Vagina (tissue), 2 donors: Measurements from ENCODE around the gene CCNH. TPM values are rescaled to one million over a fixed set of nuclear protein-coding genes. Genes with fewer than 3 reads are reported as not detected.

Experiments used
- DNase-seq, 2 donors: peaks; one replicate each; pipeline ENCODE4 v3.0.0-alpha.2; 2017; ENCODE audit errors: extremely low spot score in 2 of 2
- H3K27ac ChIP-seq: fragments of 200-600 bp; sonication (generic); one replicate; pipeline ENCODE4 v1.5.1; 2019
- H3K27me3 ChIP-seq: fragments of 200-600 bp; sonication (generic); one replicate; pipeline ENCODE4 v1.5.1; 2019
- H3K36me3 ChIP-seq, 2 donors: fragments of 200-600 bp; sonication (generic); one replicate each; pipeline ENCODE4 v1.5.1; 2017 to 2019
- H3K4me1 ChIP-seq: fragments of 200-600 bp; sonication (generic); one replicate; pipeline ENCODE4 v1.5.1; 2019
- H3K4me3 ChIP-seq, 2 donors: fragments of 200-600 bp; sonication (generic); 1 replicate in 1 of 2; 2 replicates in 1 of 2; pipeline ENCODE4 v1.5.1; 2016 to 2019
- H3K9me3 ChIP-seq: fragments of 200-600 bp; sonication (generic); one replicate; pipeline ENCODE4 v1.5.1; 2019
- POLR2A ChIP-seq, 2 donors: fragments of 450-650 bp; IDR thresholded peaks; one replicate each; pipeline ENCODE4 v1.6.1; 2017; ENCODE audit warnings: antibody characterized with exemption in 2 of 2, mild to moderate bottlenecking in 2 of 2, moderate library complexity in 2 of 2
- POLR2AphosphoS5 ChIP-seq, 2 donors: sonication (generic); formaldehyde crosslinking; IDR thresholded peaks; one replicate each; pipeline ENCODE4 v1.9.0; 2017; ENCODE audit warnings: antibody characterized with exemption in 2 of 2, mild to moderate bottlenecking in 2 of 2, low read depth in 1 of 2; ENCODE audit not compliant: insufficient read depth in 1 of 2
- intact Hi-C: fragments of 100-400 bp; cut with DNase I; formaldehyde crosslinking; loops from one replicate; pipeline ENCODE4 v1.15.1; 2023
- total RNA-seq: library from RNA; depleted of rRNA; stranded (reverse); fragments of >200 nt; gene quantifications from one replicate; pipeline ENCODE4 v1.2.3, GENCODE V29; 2016
- TF ChIP-seq, protein P1 (sequence below), 3 experiments: fragments of 450-650 bp in 2 of 3; fragments of 200-600 bp in 1 of 3; sonication (generic) in 1 of 3; IDR thresholded peaks; one replicate each; pipeline ENCODE4 v1.5.1; 2017 to 2019; ENCODE audit warnings: antibody characterized with exemption in 3 of 3, mild to moderate bottlenecking in 2 of 3, moderate library complexity in 2 of 3

The CCNH gene
- total RNA-seq, 1 donor from 2014 or later, result 112 TPM

GRCh38 chr5:87400305-87400899 lies 12.3 kb downstream of the CCNH start:
- Histone ChIP-seq H3K4me1 (no peaks in the 10 kb centered on the region), H3K4me3 (no peak overlapping the region), H3K9me3 (no peaks in the 10 kb centered on the region), H3K27me3 (no peaks in the 10 kb centered on the region), H3K36me3 (peaks cover 0 to 78% of the 10 kb centered on the region in 2 donors), H3K27ac (no peak overlapping the region)
- intact Hi-C loops, result no loop called here
- DNase-seq, result no peak
- TF ChIP-seq POLR2AphosphoS5 (IDR thresholded peaks at IDR 0.05; ENCODE audit: insufficient read depth in 1 of 2, low read depth in 1 of 2), result no peak
- TF ChIP-seq, protein P1, sequence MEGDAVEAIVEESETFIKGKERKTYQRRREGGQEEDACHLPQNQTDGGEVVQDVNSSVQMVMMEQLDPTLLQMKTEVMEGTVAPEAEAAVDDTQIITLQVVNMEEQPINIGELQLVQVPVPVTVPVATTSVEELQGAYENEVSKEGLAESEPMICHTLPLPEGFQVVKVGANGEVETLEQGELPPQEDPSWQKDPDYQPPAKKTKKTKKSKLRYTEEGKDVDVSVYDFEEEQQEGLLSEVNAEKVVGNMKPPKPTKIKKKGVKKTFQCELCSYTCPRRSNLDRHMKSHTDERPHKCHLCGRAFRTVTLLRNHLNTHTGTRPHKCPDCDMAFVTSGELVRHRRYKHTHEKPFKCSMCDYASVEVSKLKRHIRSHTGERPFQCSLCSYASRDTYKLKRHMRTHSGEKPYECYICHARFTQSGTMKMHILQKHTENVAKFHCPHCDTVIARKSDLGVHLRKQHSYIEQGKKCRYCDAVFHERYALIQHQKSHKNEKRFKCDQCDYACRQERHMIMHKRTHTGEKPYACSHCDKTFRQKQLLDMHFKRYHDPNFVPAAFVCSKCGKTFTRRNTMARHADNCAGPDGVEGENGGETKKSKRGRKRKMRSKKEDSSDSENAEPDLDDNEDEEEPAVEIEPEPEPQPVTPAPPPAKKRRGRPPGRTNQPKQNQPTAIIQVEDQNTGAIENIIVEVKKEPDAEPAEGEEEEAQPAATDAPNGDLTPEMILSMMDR (IDR thresholded peaks at IDR 0.05), result peak; percentile 44 to 57 (median 47)

DNA sequence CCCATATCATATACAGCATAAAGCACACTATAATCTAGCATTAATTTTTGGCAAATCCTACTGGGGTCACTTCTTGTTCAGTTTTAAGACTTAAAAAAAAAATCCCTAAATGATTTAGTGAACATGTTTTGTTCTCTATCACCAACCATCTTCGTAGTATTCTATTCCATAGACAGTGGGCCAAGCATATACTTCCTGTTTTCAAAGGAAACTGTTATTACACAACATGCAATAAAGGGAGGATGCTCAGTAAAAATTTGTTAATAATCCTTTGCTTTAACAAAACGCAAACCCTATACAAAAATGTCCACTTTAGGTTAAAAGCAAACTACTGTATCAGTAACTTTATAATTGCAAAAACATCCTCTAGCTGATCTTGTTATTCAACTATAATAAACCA lies 13.0 kb downstream of the CCNH start:
- no peak overlapping the region for H3K27ac ChIP-seq
- H3K36me3 ChIP-seq, result peaks cover 0 to 83% of the 10 kb centered on the region in 2 donors
- no peaks in the 10 kb centered on the region for H3K4me1 ChIP-seq

DNA sequence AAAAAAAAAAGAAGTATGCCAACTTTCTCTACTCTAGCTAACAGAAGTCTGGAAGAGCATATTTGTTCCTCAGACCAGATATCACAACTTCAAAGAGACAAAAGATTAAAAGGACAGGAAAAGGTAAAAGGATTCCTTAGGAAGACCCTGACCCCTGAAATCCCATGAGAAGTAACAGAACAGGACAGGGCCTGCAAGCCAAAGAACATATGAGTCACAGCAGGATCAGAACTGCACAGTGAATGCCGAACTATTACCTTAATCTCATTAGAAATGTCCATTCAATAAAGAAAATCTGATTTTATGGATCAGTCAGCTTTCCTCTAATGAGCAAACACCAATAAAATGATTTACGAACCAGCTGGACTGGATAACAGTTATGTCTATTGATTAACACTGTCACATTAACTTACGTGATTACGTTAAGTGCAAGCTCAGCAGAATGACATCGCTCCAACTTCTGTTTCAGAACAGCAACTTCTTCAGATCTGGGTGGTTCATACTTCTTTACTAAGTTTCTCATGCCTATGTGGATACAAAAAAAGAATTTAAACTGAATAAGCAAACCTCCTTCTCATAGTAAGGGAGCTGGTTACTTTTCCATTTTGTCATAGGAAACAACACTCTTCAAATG lies 13.6 kb downstream of the CCNH start:
- no peak for TF ChIP-seq POLR2A (IDR thresholded peaks at IDR 0.05)
- TF ChIP-seq POLR2AphosphoS5 (IDR thresholded peaks at IDR 0.05; ENCODE audit: insufficient read depth in 1 of 2, low read depth in 1 of 2), result no peak
- TF ChIP-seq, protein P1 (IDR thresholded peaks at IDR 0.05), result no peak
- Histone ChIP-seq H3K4me3 (no peak overlapping the region), H3K4me1 (no peaks in the 10 kb centered on the region), H3K36me3 (peaks cover 0 to 83% of the 10 kb centered on the region in 2 donors), H3K27me3 (no peaks in the 10 kb centered on the region), H3K9me3 (no peaks in the 10 kb centered on the region), H3K27ac (no peak overlapping the region)
- intact Hi-C loops, result no loop called here
- no peak for DNase-seq

More for the DNA sequence above, 13.0 kb downstream of the CCNH start:
- intact Hi-C loops, result no loop called here
- Histone ChIP-seq H3K27me3 (no peaks in the 10 kb centered on the region), H3K4me3 (no peak overlapping the region), H3K9me3 (no peaks in the 10 kb centered on the region)
- TF ChIP-seq POLR2A (IDR thresholded peaks at IDR 0.05), result no peak
- no peak for TF ChIP-seq POLR2AphosphoS5 (IDR thresholded peaks at IDR 0.05; ENCODE audit: insufficient read depth in 1 of 2, low read depth in 1 of 2)
- TF ChIP-seq, protein P1 (IDR thresholded peaks at IDR 0.05), result no peak
- DNase-seq, result no peak

- Histone ChIP-seq H3K4me3 (no peak overlapping the region), H3K36me3 (peaks cover 0 to 88% of the 10 kb centered on the region in 2 donors), H3K4me1 (no peaks in the 10 kb centered on the region), H3K27me3 (no peaks in the 10 kb centered on the region), H3K9me3 (no peaks in the 10 kb centered on the region), H3K27ac (no peak overlapping the region)
- TF ChIP-seq, protein P1 (IDR thresholded peaks at IDR 0.05), result no peak
- TF ChIP-seq POLR2AphosphoS5 (IDR thresholded peaks at IDR 0.05; ENCODE audit: insufficient read depth in 1 of 2, low read depth in 1 of 2) (no peak), POLR2A (IDR thresholded peaks at IDR 0.05) (no peak)
- no peak for DNase-seq
- intact Hi-C loops, result no loop called here
Measured at GRCh38 chr5:87394411-87395165, 18.1 kb downstream of the CCNH start.
